ENCODE measurements around the gene GALNT9. TPM values are rescaled to one million over a fixed set of nuclear protein-coding genes. Genes with fewer than 3 reads are reported as not detected.

The GALNT9 gene
- total and polyA plus RNA-seq, 2 donors: 0.91 to 1.5 TPM

DNA sequence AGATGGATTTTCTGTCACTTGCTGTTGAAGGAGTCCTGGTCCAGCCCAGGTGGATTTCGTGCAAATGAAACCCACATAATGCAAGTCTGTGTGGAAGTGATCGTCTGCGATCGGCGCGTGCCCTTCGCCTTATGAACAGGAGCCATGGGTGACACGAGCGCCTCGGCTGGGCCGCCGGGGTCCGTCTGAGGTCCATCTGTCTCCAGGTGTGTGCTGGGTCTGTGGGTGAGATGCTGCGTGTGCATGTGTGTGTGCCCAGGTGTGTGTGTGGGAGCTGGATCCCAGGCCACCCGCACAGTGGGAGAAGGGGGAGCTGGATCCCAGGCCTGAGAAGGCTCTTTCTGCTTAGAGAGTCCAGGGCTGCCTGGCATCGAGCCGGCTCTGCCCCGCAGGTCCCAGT is 53.8 kb downstream of the GALNT9 start:
- peaks cover 0 to 2% of the 10 kb centered on the region in 2 donors for H3K9me3 ChIP-seq (ENCODE audit: control insufficient read depth in 2 of 2, insufficient read depth in 1 of 2, low read length in 1 of 2)
- 94% methylated on average over 18 of the region's 18 CpGs for WGBS
- no peaks in the 10 kb centered on the region for H3K36me3 ChIP-seq (ENCODE audit: control insufficient read depth in 2 of 2, insufficient read depth in 2 of 2, low read length in 1 of 2)
- peaks cover 7 to 34% of the 10 kb centered on the region in 2 donors for H3K27me3 ChIP-seq (ENCODE audit: control insufficient read depth in 2 of 2, insufficient read depth in 1 of 2, low read length in 1 of 2)
- peaks cover 0 to 4% of the 10 kb centered on the region in 2 donors for H3K4me1 ChIP-seq (ENCODE audit: control insufficient read depth in 2 of 2, insufficient read depth in 2 of 2, low read length in 2 of 2)
- no peak overlapping the region for H3K4me3 ChIP-seq (ENCODE audit: low read length in 2 of 2)
- H3K27ac ChIP-seq (ENCODE audit: low read depth in 1 of 2, low read length in 1 of 2): no peak overlapping the region
- DNase-seq (ENCODE audit: low read depth in 6 of 9, low spot score in 9 of 9): no peak

- H3K4me1 ChIP-seq (ENCODE audit: control insufficient read depth in 2 of 2, insufficient read depth in 2 of 2, low read length in 2 of 2): peaks cover 0 to 3% of the 10 kb centered on the region in 2 donors
- no peak for DNase-seq (ENCODE audit: low read depth in 6 of 9, low spot score in 9 of 9)
Observed at GRCh38 chr12:132275110-132275531, 54.3 kb downstream of the GALNT9 start.

DNA sequence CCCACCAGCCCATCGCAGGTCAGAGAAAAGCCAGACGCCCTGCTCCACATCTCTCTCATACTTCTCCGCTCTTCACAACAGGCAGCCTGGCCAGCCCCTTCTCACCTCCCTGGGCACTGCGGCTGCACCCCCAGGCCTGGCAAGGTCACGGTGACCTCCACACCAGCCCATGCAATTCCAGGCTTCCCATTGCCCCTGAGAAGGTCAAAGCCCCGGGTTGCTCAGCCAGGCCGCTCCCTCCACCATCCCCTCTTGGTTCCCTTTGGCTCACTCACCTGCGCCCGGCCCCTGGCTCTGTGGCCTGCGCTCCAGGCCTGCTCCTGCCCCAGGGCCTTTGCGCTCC is 55.4 kb downstream of the GALNT9 start:
- Histone ChIP-seq H3K36me3 (ENCODE audit: control insufficient read depth in 2 of 2, insufficient read depth in 2 of 2, low read length in 1 of 2) (no peaks in the 10 kb centered on the region), H3K4me1 (ENCODE audit: control insufficient read depth in 2 of 2, insufficient read depth in 2 of 2, low read length in 2 of 2) (peaks cover 0 to 6% of the 10 kb centered on the region in 2 donors), H3K27ac (ENCODE audit: low read depth in 1 of 2, low read length in 1 of 2) (no peak overlapping the region), H3K4me3 (ENCODE audit: low read length in 2 of 2) (no peak overlapping the region), H3K27me3 (ENCODE audit: control insufficient read depth in 2 of 2, insufficient read depth in 1 of 2, low read length in 1 of 2) (peaks cover 7 to 27% of the 10 kb centered on the region in 2 donors), H3K9me3 (ENCODE audit: control insufficient read depth in 2 of 2, insufficient read depth in 1 of 2, low read length in 1 of 2) (peaks cover 0 to 2% of the 10 kb centered on the region in 2 donors)
- no peak for DNase-seq (ENCODE audit: low read depth in 6 of 9, low spot score in 9 of 9)
- 90% methylated on average over 11 of the region's 11 CpGs for WGBS

More at GRCh38 chr12:132275110-132275531, 54.3 kb downstream of the GALNT9 start:
- H3K4me3 ChIP-seq (ENCODE audit: low read length in 2 of 2): no peak overlapping the region
- H3K27me3 ChIP-seq (ENCODE audit: control insufficient read depth in 2 of 2, insufficient read depth in 1 of 2, low read length in 1 of 2): peaks cover 7 to 32% of the 10 kb centered on the region in 2 donors
- peaks cover 0 to 2% of the 10 kb centered on the region in 2 donors for H3K9me3 ChIP-seq (ENCODE audit: control insufficient read depth in 2 of 2, insufficient read depth in 1 of 2, low read length in 1 of 2)
- no peaks in the 10 kb centered on the region for H3K36me3 ChIP-seq (ENCODE audit: control insufficient read depth in 2 of 2, insufficient read depth in 2 of 2, low read length in 1 of 2)
- no peak overlapping the region for H3K27ac ChIP-seq (ENCODE audit: low read depth in 1 of 2, low read length in 1 of 2)
- WGBS: 69% methylated on average over 13 of the region's 13 CpGs

DNA sequence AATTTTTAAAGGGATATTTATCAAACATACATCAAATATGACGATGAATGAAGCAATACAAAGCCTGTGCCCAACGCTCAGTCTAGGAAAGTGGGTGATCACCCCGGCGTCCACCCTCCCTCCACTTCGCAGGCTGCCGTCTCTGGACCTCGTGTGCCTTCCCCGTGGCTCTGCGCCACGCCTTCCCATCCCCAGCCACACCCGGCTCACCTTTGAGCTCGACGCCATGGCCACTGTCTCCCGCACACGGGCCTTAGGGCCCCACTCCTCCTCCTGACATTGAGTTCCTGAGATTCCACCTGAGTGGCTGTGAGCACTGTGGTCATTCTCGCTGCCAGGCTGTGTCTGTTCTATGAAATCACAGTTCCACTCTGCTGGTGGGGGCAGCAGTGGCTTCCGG is 56.7 kb downstream of the GALNT9 start:
- Histone ChIP-seq H3K4me1 (ENCODE audit: control insufficient read depth in 2 of 2, insufficient read depth in 2 of 2, low read length in 2 of 2) (peaks cover 0 to 7% of the 10 kb centered on the region in 2 donors), H3K27ac (ENCODE audit: low read depth in 1 of 2, low read length in 1 of 2) (no peak overlapping the region), H3K4me3 (ENCODE audit: low read length in 2 of 2) (no peak overlapping the region), H3K36me3 (ENCODE audit: control insufficient read depth in 2 of 2, insufficient read depth in 2 of 2, low read length in 1 of 2) (no peaks in the 10 kb centered on the region), H3K27me3 (ENCODE audit: control insufficient read depth in 2 of 2, insufficient read depth in 1 of 2, low read length in 1 of 2) (peaks cover 3 to 19% of the 10 kb centered on the region in 2 donors), H3K9me3 (ENCODE audit: control insufficient read depth in 2 of 2, insufficient read depth in 1 of 2, low read length in 1 of 2) (peaks cover 0 to 4% of the 10 kb centered on the region in 2 donors)
- DNase-seq (ENCODE audit: low read depth in 6 of 9, low spot score in 9 of 9): no peak
- 93% methylated on average over 17 of the region's 17 CpGs for WGBS

GRCh38 chr12:132271755-132272092 is 57.7 kb downstream of the GALNT9 start:
- H3K36me3 ChIP-seq (ENCODE audit: control insufficient read depth in 2 of 2, insufficient read depth in 2 of 2, low read length in 1 of 2): no peaks in the 10 kb centered on the region
- H3K27me3 ChIP-seq (ENCODE audit: control insufficient read depth in 2 of 2, insufficient read depth in 1 of 2, low read length in 1 of 2): peaks cover 0 to 11% of the 10 kb centered on the region in 2 donors
- no peak for DNase-seq (ENCODE audit: low read depth in 6 of 9, low spot score in 9 of 9)
- H3K4me3 ChIP-seq (ENCODE audit: low read length in 2 of 2): no peak overlapping the region
- WGBS: 91% methylated on average over 23 of the region's 23 CpGs
- peaks cover 0 to 4% of the 10 kb centered on the region in 2 donors for H3K9me3 ChIP-seq (ENCODE audit: control insufficient read depth in 2 of 2, insufficient read depth in 1 of 2, low read length in 1 of 2)
- H3K4me1 ChIP-seq (ENCODE audit: control insufficient read depth in 2 of 2, insufficient read depth in 2 of 2, low read length in 2 of 2): peaks cover 0 to 4% of the 10 kb centered on the region in 2 donors
- no peak overlapping the region for H3K27ac ChIP-seq (ENCODE audit: low read depth in 1 of 2, low read length in 1 of 2)

DNA sequence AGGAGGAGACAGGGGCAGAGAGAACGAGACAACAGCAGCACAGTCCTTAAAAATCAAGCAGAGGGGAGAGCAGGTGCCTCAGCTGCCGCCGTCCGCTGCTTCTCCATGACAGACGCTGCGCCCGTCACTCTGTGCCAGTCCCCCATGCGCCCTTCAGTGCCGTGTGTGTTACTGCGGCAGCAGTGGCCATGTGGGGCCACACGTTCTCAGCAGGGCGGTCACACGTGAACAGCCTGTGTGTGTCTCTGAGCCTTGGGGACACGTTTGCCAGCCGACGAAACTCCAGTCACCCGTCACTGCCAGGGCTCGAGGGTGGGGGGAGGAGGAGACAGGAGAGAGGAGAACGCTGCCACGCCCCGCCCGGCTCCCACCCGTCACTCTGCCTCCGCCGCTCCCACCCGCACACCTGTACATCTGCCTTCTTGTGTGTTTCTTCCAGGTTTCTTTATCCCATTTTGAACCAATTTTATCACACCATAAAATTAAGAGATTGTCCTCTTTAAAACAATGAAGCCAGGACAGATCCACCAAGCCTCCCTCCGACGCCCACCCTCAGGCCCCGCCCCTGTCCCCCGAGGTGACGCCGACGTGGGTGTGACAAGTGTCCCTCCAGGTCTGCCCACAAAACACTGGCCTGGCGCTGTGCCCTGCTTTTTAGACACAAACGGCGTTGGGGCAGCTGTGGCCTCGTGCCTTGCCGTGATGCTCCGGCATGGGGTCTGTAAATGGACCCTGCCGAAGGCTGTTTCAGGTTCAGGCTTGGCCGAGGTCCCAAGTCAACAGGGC is 58.2 kb downstream of the GALNT9 start:
- Histone ChIP-seq H3K36me3 (ENCODE audit: control insufficient read depth in 2 of 2, insufficient read depth in 2 of 2, low read length in 1 of 2) (no peaks in the 10 kb centered on the region), H3K27me3 (ENCODE audit: control insufficient read depth in 2 of 2, insufficient read depth in 1 of 2, low read length in 1 of 2) (peaks cover 0 to 9% of the 10 kb centered on the region in 2 donors), H3K4me3 (ENCODE audit: low read length in 2 of 2) (no peak overlapping the region), H3K9me3 (ENCODE audit: control insufficient read depth in 2 of 2, insufficient read depth in 1 of 2, low read length in 1 of 2) (peaks cover 0 to 4% of the 10 kb centered on the region in 2 donors), H3K27ac (ENCODE audit: low read depth in 1 of 2, low read length in 1 of 2) (no peak overlapping the region), H3K4me1 (ENCODE audit: control insufficient read depth in 2 of 2, insufficient read depth in 2 of 2, low read length in 2 of 2) (peaks cover 0 to 7% of the 10 kb centered on the region in 2 donors)
- 85% methylated on average over 41 of the region's 41 CpGs for WGBS
- DNase-seq (ENCODE audit: low read depth in 6 of 9, low spot score in 9 of 9): no peak

GRCh38 chr12:132270516-132270915 is 58.9 kb downstream of the GALNT9 start:
- Histone ChIP-seq H3K36me3 (ENCODE audit: control insufficient read depth in 2 of 2, insufficient read depth in 2 of 2, low read length in 1 of 2) (no peaks in the 10 kb centered on the region), H3K27me3 (ENCODE audit: control insufficient read depth in 2 of 2, insufficient read depth in 1 of 2, low read length in 1 of 2) (peaks cover 0 to 5% of the 10 kb centered on the region in 2 donors), H3K4me1 (ENCODE audit: control insufficient read depth in 2 of 2, insufficient read depth in 2 of 2, low read length in 2 of 2) (peaks cover 0 to 8% of the 10 kb centered on the region in 2 donors), H3K4me3 (ENCODE audit: low read length in 2 of 2) (no peak overlapping the region), H3K27ac (ENCODE audit: low read depth in 1 of 2, low read length in 1 of 2) (no peak overlapping the region), H3K9me3 (ENCODE audit: control insufficient read depth in 2 of 2, insufficient read depth in 1 of 2, low read length in 1 of 2) (peaks cover 0 to 4% of the 10 kb centered on the region in 2 donors)
- DNase-seq (ENCODE audit: low read depth in 6 of 9, low spot score in 9 of 9): no peak
- WGBS: 79% methylated on average over 12 of the region's 12 CpGs

- Histone ChIP-seq H3K4me1 (ENCODE audit: control insufficient read depth in 2 of 2, insufficient read depth in 2 of 2, low read length in 2 of 2) (peaks cover 0 to 8% of the 10 kb centered on the region in 2 donors), H3K27ac (ENCODE audit: low read depth in 1 of 2, low read length in 1 of 2) (peak overlapping the region in 1 of 2 donors; percentile 37), H3K27me3 (ENCODE audit: control insufficient read depth in 2 of 2, insufficient read depth in 1 of 2, low read length in 1 of 2) (peaks cover 0 to 3% of the 10 kb centered on the region in 2 donors), H3K36me3 (ENCODE audit: control insufficient read depth in 2 of 2, insufficient read depth in 2 of 2, low read length in 1 of 2) (no peaks in the 10 kb centered on the region), H3K9me3 (ENCODE audit: control insufficient read depth in 2 of 2, insufficient read depth in 1 of 2, low read length in 1 of 2) (peaks cover 0 to 4% of the 10 kb centered on the region in 2 donors), H3K4me3 (ENCODE audit: low read length in 2 of 2) (no peak overlapping the region)
- DNase-seq (ENCODE audit: low read depth in 6 of 9, low spot score in 9 of 9): no peak
- WGBS: 93% methylated on average over 44 of the region's 44 CpGs
Observed at GRCh38 chr12:132269271-132269968, 60.0 kb downstream of the GALNT9 start.

GRCh38 chr12:132268674-132269073 is 60.7 kb downstream of the GALNT9 start:
- H3K27ac ChIP-seq (ENCODE audit: low read depth in 1 of 2, low read length in 1 of 2): peak overlapping the region; percentile 37 to 59
- no peak overlapping the region for H3K4me3 ChIP-seq (ENCODE audit: low read length in 2 of 2)
- H3K9me3 ChIP-seq (ENCODE audit: control insufficient read depth in 2 of 2, insufficient read depth in 1 of 2, low read length in 1 of 2): peaks cover 0 to 4% of the 10 kb centered on the region in 2 donors
- 85% methylated on average over 26 of the region's 26 CpGs for WGBS
- DNase-seq (ENCODE audit: low read depth in 6 of 9, low spot score in 9 of 9): no peak
- H3K36me3 ChIP-seq (ENCODE audit: control insufficient read depth in 2 of 2, insufficient read depth in 2 of 2, low read length in 1 of 2): no peaks in the 10 kb centered on the region
- H3K4me1 ChIP-seq (ENCODE audit: control insufficient read depth in 2 of 2, insufficient read depth in 2 of 2, low read length in 2 of 2): peaks cover 0 to 8% of the 10 kb centered on the region in 2 donors
- no peaks in the 10 kb centered on the region for H3K27me3 ChIP-seq (ENCODE audit: control insufficient read depth in 2 of 2, insufficient read depth in 1 of 2, low read length in 1 of 2)
